Stimulated activated CD4-positive, alpha-beta T cell treated with anti-CD3 and anti-CD28 coated beads, Interleukin-2, amount 100 ng/mL, for 48 hours (primary cell): ENCODE results near the gene RTCA.
"Not testable (repeated sequence)": the region's sequence is repeated elsewhere in the genome, so short reads cannot be mapped to it uniquely, and the experiment has no call there.

Experiments used
- DNase-seq, 2 donors: peaks; one replicate each; pipeline ENCODE4 v3.0.0-alpha.2; 2020

Gene RTCA

DNA sequence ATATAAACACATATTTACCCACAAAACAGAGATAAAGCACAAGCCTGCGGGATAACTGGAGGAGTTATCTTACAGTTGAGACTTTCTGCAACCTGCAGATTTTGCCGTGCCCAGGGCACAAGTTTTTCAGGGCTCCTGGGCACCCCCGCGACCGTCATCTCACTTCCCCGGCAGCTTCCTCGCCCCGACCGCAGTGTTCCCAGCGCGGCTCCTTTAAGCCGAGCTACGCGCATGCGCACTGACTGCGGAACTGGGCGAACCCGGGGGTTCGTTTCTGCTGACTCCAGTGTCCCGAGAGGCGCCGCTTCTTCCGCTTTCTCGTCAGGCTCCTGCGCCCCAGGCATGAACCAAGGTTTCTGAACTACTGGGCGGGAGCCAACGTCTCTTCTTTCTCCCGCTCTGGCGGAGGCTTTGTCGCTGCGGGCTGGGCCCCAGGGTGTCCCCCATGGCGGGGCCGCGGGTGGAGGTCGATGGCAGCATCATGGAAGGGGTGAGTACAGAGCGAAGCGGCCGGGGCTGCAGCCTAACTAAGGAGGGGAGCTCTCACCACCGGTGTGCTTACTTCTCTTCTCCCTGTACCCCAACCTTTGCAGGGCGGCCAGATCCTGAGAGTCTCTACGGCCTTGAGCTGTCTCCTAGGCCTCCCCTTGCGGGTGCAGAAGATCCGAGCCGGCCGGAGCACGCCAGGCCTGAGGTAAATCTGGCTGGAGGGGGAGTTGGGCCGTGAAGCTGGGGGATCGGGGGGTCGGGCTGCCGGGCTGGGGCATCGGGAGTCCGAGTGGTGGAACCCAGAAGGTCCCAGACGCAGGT lies at the start of gene RTCA:
RTCA (plus strand) TSS at position 286 of the 810 bp plus-strand sequence; CDS start at position 446, 160 bp downstream.
- peak; percentile 94 to 96 for DNase-seq

DNA sequence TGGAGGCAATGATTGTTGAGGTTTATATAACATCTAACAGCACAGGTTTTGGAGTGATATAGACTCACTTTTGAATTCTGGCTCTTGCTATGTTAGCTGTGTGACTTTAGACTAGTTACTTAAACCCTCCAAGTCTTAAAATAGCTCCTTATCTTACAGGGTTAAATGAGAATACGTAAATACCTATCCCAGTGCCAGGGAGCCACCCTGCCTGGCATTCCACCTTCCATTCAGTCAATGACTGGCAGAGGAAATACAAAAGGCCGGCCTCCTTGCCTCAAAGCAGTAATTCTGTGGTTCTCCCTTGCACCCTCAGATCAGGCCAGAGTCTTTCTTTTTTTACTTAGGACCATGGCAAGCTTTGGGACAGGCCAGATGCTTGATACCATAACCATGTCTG lies 48.2 kb upstream of the RTCA start:
- DNase-seq: no peak

DNA sequence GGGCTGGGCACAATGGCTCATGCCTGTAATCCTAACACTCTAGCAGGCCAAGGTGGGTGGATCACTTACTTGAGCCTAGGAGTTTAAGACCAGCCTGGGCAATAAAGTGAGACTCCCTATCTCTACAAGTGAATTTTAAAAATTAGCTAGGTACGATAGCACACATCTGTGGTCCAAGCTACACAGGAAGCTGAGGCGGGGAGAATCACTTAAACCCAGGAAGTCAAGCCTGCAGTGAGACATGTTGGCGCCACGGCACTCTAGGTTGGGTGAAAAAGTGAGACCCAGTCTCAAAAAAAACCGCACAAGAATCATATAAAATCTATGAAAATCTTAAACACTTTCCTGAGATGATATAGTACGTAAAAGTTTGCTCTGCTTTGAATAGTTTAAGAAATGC lies 46.6 kb upstream of the RTCA start:
- DNase-seq: no peak

- DNase-seq: no peak
Observed at GRCh38 chr1:100219883-100220282, 46.1 kb upstream of the RTCA start.

- no peak for DNase-seq
Observed at GRCh38 chr1:100222428-100222827, 43.6 kb upstream of the RTCA start.

- no peak for DNase-seq
Observed at GRCh38 chr1:100229681-100230443, 36.2 kb upstream of the RTCA start.

DNA sequence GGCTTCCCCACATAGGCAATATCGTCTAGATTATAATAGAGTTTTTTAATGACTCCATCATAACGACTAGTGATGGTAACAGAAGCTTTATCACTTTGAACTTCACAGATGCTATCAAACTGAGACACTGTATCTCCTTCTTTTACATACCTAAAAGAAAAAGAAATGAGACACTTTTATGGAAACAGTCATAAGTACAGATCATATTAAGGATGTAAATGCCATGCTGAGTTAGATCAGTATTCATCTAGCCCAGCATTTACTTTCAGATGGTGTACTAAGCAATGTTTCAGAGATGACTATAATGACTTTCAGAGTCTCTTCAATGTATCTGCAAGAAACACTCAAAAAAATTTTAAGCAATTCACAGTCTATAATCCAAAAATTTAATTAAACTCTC lies 35.3 kb upstream of the RTCA start:
- DNase-seq: no peak

GRCh38 chr1:100231721-100232120 lies 34.3 kb upstream of the RTCA start:
- DNase-seq: no peak

DNA sequence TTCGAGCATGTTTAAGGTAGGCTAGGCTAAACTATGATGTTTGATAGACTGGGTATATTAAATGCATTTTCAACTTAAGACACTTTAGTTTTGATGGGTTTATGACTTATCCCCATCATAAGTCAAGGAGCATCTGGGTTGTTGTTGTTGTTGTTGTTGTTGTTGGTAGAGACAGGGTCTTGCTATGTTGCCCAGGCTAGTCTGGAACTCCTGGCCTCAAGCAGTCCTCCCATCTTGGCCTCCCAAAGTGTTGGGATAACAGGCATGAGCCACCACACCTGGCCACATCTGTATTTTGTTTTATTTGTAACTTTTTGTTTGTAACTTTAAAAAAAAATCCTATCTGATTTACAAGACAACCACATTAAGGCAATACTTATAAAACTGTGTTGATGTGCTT lies 33.9 kb upstream of the RTCA start:
- DNase-seq: no peak

- DNase-seq: not testable (repeated sequence)
Observed at GRCh38 chr1:100233566-100233965, 32.5 kb upstream of the RTCA start.

GRCh38 chr1:100234432-100234831 lies 31.6 kb upstream of the RTCA start:
- no peak for DNase-seq

DNA sequence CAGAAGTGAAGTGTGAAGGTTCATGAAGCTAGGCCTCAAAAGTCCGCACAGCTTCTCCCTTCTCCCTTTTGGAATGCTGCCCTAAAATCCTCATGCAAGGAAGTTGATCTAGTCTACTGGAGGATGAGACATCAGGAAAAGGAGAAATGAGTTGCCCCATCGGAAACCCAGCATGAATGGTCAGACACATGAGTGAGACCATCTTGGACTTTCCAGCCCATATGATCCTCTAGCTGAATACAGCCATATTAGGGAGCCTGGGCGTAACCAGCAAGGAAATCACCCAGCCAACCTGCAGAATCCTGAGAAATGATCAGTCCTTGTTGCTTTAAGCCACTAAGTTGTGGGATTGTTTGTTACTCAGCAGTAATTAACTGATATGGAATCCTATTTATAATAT lies 28.9 kb upstream of the RTCA start:
- DNase-seq: no peak

GRCh38 chr1:100239961-100240360 lies 26.1 kb upstream of the RTCA start:
- no peak for DNase-seq

- no peak for DNase-seq
Observed at GRCh38 chr1:100240631-100241030, 25.4 kb upstream of the RTCA start.

GRCh38 chr1:100246738-100247137 lies 19.3 kb upstream of the RTCA start:
- DNase-seq: no peak

GRCh38 chr1:100249155-100249536 lies 16.9 kb upstream of the RTCA start:
- no peak for DNase-seq

DNA sequence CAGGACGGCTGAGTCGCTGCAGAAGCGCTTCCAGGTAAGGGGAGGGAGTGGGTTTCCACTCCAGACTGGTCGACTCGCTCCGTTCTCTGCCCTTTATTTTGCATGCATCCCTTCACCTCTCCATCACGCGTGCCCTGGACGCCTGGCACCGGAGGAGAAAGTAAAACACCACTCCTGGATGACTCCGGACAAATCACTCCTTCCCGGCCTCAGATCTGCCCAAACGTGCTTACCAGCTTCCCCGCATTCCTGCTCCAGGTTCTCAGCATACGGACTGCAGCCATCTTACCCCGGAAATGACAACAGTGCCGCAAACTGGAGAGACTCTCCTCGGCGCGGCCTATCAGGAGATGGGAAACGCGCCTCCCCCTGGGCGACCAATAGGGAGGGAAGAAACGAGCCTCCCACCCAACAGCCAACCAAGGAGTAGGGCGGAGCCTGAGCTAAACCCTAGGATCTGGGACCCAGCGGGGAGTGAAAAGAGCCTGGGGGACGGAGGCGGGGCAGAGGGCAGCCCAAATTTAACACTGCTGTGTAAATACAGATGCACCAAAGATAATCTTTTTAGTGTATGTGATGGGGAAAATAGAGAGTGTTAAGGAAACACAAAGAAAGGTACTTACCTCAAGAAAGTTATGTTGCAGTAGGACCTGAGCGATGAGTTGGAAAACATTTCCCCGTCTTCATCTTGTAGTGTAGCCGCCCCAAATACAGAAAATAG lies 16.3 kb upstream of the RTCA start, which contains the start of gene DBT:
DBT (minus strand) TSS at position 298 of the 721 bp plus-strand sequence; CDS start at position 284, 14 bp downstream.
- DNase-seq: peak; percentile 84 to 86

GRCh38 chr1:100250264-100250663 lies 15.8 kb upstream of the RTCA start:
- no peak for DNase-seq

DNA sequence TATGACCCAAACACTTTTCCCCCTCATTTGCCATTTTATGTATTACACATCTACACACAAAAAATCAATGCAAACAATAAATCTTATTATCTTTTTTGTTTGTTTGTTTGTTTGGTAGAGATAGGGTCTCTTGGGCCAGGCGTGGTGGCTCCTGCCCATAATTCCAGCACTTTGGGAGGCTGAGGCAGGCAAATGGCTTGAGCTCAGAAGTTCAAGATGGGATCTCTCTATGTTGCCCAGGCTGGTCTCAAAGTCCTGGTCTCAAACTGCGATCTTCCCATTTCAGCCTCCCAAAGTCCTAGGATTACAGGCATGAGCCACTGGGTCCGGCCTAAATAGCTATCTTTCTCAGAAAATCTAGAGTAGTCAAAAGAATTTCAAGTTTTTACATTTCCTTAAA lies 15.2 kb upstream of the RTCA start:
- DNase-seq: no peak

GRCh38 chr1:100252901-100253300 lies 13.1 kb upstream of the RTCA start:
- DNase-seq: no peak

GRCh38 chr1:100253552-100253951 lies 12.5 kb upstream of the RTCA start:
- DNase-seq: no peak

DNA sequence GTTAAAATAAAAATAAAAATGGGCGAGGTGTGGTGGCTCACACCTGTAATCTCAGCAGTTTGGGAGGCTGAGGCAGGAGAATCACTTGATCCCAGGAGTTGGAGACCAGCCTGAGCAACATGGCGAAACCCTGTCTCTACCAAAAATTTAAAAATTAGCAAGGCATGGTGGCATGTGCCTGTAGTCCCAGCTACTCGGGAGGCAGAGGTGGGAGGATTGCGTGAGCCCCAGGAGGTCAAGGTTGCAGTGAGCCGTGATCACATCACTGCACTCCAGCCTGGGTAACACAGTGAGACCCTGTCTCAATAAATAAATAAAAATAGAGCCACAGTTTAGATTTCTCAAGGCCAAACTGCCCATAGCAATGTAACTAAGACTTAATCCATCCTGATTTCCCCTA lies 9.7 kb upstream of the RTCA start:
- not testable (repeated sequence) for DNase-seq

GRCh38 chr1:100258427-100258826 lies 7.6 kb upstream of the RTCA start:
- not testable (repeated sequence) for DNase-seq
